Ishikawa (cell line): ENCODE results near the gene UBN2.

Source experiments
- EGR1 ChIP-seq: IDR thresholded peaks from 2 replicates; pipeline ENCODE4 v1.6.1; 2012
- EP300 ChIP-seq: IDR thresholded peaks from 2 replicates; pipeline ENCODE4 v1.6.1; 2012; ENCODE audit warnings: borderline replicate concordance
- FOXM1 ChIP-seq: IDR thresholded peaks from 2 replicates; pipeline ENCODE4 v1.6.1; 2012; ENCODE audit warnings: low read depth, borderline replicate concordance
- MAX ChIP-seq: IDR thresholded peaks from 2 replicates; pipeline ENCODE4 v1.6.1; 2012
- REST ChIP-seq: IDR thresholded peaks from 2 replicates; pipeline ENCODE4 v1.6.1; 2012; ENCODE audit warnings: low read depth, mild to moderate bottlenecking
- TCF12 ChIP-seq: IDR thresholded peaks from 2 replicates; pipeline ENCODE4 v1.6.1; 2012; ENCODE audit warnings: low read depth
- TEAD4 ChIP-seq: IDR thresholded peaks from 2 replicates; pipeline ENCODE4 v1.6.1; 2012
- YY1 ChIP-seq: IDR thresholded peaks from 2 replicates; pipeline ENCODE4 v1.6.1; 2012; ENCODE audit warnings: low read depth
- TF ChIP-seq, protein P1 (sequence below): IDR thresholded peaks from 2 replicates; pipeline ENCODE4 v1.6.1; 2012

- TF ChIP-seq EP300 (no peak), REST (no peak), YY1 (no peak), MAX (no peak), TEAD4 (no peak), EGR1 (no peak), FOXM1 (no peak), TCF12 (no peak)
- TF ChIP-seq, protein P1, sequence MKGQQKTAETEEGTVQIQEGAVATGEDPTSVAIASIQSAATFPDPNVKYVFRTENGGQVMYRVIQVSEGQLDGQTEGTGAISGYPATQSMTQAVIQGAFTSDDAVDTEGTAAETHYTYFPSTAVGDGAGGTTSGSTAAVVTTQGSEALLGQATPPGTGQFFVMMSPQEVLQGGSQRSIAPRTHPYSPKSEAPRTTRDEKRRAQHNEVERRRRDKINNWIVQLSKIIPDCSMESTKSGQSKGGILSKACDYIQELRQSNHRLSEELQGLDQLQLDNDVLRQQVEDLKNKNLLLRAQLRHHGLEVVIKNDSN, result no peak
Observed at GRCh38 chr7:139300390-139300789, 69.4 kb downstream of the UBN2 start.
